ENCODE results near the gene DNAJC1.

- TF ChIP-seq CTCF (IDR thresholded peaks at IDR 0.05) (no peak), CHD2 (IDR thresholded peaks at IDR 0.05; ENCODE audit: low read length, partially characterized antibody) (no peak)
These were observed 245.3 kb downstream of the DNAJC1 start for GRCh38 chr10:21758239-21758638.
